ENCODE measurements around the gene LEKR1. TPM values are rescaled to one million over a fixed set of nuclear protein-coding genes. Genes with fewer than 3 reads are reported as not detected.
A peak's percentile ranks its signal among the peaks of the same experiment; 100 is the strongest.

LEKR1 gene
- total RNA-seq, 1 donor from 2014 or later, result 0.27 TPM

DNA sequence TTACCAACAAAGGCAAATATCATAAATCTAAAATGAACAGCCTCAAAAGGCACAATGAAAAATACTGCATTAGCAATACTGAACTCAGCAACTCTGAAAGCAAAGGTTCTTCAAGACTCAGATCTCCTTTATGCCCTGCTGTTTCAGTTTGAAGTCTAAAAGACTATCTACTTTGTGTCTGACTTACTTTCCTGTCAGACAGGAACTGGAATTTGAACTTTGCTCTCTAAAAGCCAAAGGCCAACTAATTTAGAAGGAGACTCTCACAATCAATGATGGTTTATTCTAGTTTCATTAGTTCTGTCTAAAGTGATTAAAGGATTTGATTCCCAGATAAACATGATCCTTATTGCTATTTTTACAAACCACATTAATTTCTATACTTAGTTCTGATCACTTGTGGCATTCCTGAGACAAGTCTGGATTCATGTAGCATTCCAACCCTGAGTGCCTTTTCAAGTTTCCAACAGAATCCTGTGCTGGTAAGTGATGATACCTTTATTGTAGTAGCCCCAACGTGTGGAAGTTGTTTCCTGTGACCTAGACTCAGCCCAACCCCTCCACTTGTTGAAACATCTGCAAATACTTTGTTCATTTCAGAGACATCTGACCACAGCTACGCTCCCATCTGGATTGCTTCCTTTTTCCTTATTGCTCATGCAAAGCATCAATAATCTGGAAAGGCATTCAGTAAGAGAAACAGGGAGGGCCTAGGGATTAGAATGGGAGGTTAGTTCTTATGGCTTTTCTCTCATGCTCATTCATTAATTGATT lies 14.9 kb upstream of the LEKR1 start:
- Histone ChIP-seq H3K27ac (ENCODE audit: low read depth, low read length) (peak overlapping the region; percentile 62), H3K79me2 (ENCODE audit: insufficient read depth, low read length) (no peaks in the 10 kb centered on the region), H3K27me3 (ENCODE audit: insufficient read depth, low read length) (no peaks in the 10 kb centered on the region), H3K4me3 (ENCODE audit: insufficient read depth, low read depth, low read length) (no peak overlapping the region), H3K4me1 (ENCODE audit: insufficient read depth, low read length) (peaks cover 41% of the 10 kb centered on the region), H3K4me2 (ENCODE audit: low read length) (peak overlapping the region; percentile 33), H3K9me3 (ENCODE audit: insufficient read depth, low read depth, low read length) (no peaks in the 10 kb centered on the region), H2AFZ (ENCODE audit: low read depth, low read length) (no peak overlapping the region), H3K36me3 (ENCODE audit: insufficient read depth, low read length) (no peaks in the 10 kb centered on the region), H4K20me1 (ENCODE audit: insufficient read depth, low read length) (no peaks in the 10 kb centered on the region), H3K9ac (ENCODE audit: low read length) (peak overlapping the region; percentile 23)
- no peak for FAIRE-seq
- Mint-ChIP-seq H3K27me3 (ENCODE audit: low read depth, unreplicated experiment) (no peaks in the 10 kb centered on the region), H3K36me3 (ENCODE audit: low read depth, unreplicated experiment) (no peaks in the 10 kb centered on the region), H3K27ac (ENCODE audit: unreplicated experiment) (peak overlapping the region; percentile 44), H3K4me3 (ENCODE audit: unreplicated experiment) (peak overlapping the region; percentile 28), H3K9me3 (ENCODE audit: unreplicated experiment) (peaks cover 2% of the 10 kb centered on the region), H3K4me1 (ENCODE audit: low read depth, unreplicated experiment) (peaks cover 38% of the 10 kb centered on the region)
- TF ChIP-seq, protein P1, sequence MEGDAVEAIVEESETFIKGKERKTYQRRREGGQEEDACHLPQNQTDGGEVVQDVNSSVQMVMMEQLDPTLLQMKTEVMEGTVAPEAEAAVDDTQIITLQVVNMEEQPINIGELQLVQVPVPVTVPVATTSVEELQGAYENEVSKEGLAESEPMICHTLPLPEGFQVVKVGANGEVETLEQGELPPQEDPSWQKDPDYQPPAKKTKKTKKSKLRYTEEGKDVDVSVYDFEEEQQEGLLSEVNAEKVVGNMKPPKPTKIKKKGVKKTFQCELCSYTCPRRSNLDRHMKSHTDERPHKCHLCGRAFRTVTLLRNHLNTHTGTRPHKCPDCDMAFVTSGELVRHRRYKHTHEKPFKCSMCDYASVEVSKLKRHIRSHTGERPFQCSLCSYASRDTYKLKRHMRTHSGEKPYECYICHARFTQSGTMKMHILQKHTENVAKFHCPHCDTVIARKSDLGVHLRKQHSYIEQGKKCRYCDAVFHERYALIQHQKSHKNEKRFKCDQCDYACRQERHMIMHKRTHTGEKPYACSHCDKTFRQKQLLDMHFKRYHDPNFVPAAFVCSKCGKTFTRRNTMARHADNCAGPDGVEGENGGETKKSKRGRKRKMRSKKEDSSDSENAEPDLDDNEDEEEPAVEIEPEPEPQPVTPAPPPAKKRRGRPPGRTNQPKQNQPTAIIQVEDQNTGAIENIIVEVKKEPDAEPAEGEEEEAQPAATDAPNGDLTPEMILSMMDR (IDR thresholded peaks at IDR 0.05; ENCODE audit: insufficient read depth, low read depth, low read length), result no peak
- no peak for TF ChIP-seq EZH2 (IDR thresholded peaks at IDR 0.05; ENCODE audit: insufficient read depth, low read length)
- DNase-seq (ENCODE audit: low read depth), result peak; percentile 89

DNA sequence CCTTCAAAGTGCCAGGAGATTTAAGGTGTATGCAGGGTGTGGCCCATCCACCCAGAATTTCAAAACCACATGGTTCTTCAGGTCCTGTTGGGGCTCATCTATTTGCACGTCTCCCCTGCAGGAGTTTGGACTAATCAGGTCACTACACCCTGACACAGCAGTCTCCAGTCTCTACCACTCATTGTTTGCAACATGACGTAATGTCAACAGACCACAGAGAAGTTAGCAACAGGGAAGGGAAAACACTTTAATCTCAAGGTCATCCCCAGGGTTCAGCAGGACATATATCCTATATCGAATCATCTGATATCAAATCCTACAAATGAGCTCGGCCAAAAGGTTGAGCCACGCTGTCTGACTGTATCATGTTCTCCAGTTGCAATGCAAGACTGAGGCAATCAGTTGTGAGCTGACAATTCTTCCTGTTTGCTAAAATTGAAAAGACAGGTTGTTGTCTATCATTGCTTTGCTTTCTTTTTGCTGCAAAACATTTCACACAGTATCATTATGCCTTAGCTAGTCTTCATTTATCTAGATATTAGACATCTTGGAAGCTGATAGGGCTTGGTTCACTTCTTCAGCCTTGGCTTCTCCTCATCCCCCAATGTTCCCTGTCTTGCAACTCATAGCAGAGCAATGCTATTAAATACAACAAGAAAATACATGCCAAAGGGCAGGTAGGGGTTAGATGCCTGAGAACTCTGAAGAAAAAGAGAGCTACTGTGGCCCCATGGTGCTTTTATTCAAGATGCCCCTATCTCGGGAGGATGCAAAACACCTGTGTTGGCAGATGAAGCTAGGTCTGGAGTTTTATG lies 13.4 kb upstream of the LEKR1 start:
- no peaks in the 10 kb centered on the region for H3K27me3 Mint-ChIP-seq (ENCODE audit: low read depth, unreplicated experiment)
- DNase-seq (ENCODE audit: low read depth) (peak; percentile 41), FAIRE-seq (no peak)
- TF ChIP-seq EZH2 (IDR thresholded peaks at IDR 0.05; ENCODE audit: insufficient read depth, low read length), result no peak
- TF ChIP-seq, protein P1 (IDR thresholded peaks at IDR 0.05; ENCODE audit: insufficient read depth, low read depth, low read length), result no peak
- H3K4me1 ChIP-seq (ENCODE audit: insufficient read depth, low read length), result peaks cover 51% of the 10 kb centered on the region
- peak overlapping the region; percentile 48 for H3K27ac Mint-ChIP-seq (ENCODE audit: unreplicated experiment)
- peaks cover 2% of the 10 kb centered on the region for H3K9me3 Mint-ChIP-seq (ENCODE audit: unreplicated experiment)
- H3K36me3 Mint-ChIP-seq (ENCODE audit: low read depth, unreplicated experiment), result no peaks in the 10 kb centered on the region
- H4K20me1 ChIP-seq (ENCODE audit: insufficient read depth, low read length), result no peaks in the 10 kb centered on the region
- no peak overlapping the region for H3K4me3 Mint-ChIP-seq (ENCODE audit: unreplicated experiment)
- H3K36me3 ChIP-seq (ENCODE audit: insufficient read depth, low read length), result no peaks in the 10 kb centered on the region
- H3K9ac ChIP-seq (ENCODE audit: low read length), result peak overlapping the region; percentile 14
- no peak overlapping the region for H3K4me3 ChIP-seq (ENCODE audit: insufficient read depth, low read depth, low read length)
- H2AFZ ChIP-seq (ENCODE audit: low read depth, low read length), result no peak overlapping the region
- H3K4me1 Mint-ChIP-seq (ENCODE audit: low read depth, unreplicated experiment), result peaks cover 45% of the 10 kb centered on the region
- H3K27me3 ChIP-seq (ENCODE audit: insufficient read depth, low read length), result no peaks in the 10 kb centered on the region
- H3K27ac ChIP-seq (ENCODE audit: low read depth, low read length), result peak overlapping the region; percentile 62
- no peaks in the 10 kb centered on the region for H3K79me2 ChIP-seq (ENCODE audit: insufficient read depth, low read length)
- peak overlapping the region; percentile 17 for H3K4me2 ChIP-seq (ENCODE audit: low read length)
- H3K9me3 ChIP-seq (ENCODE audit: insufficient read depth, low read depth, low read length), result no peaks in the 10 kb centered on the region
